ENCODE results near the gene CCNJ. TPM values are rescaled to one million over a fixed set of nuclear protein-coding genes. Genes with fewer than 3 reads are reported as not detected.

CCNJ gene
- total and polyA plus RNA-seq, 9 of the 15 experiments (the other 6 are each of a cell fraction or from before 2014, with no cell fraction given): 0.69 to 15.7 (median 9.2) TPM

- TF ChIP-seq JUN (IDR thresholded peaks at IDR 0.05; ENCODE audit: borderline replicate concordance, low read depth, low read length) (no peak), JUN (CRISPR knock-in tag; IDR thresholded peaks at IDR 0.05; ENCODE audit: borderline replicate concordance) (no peak), ARID2 (IDR thresholded peaks at IDR 0.05) (no peak), ZNF655 (CRISPR knock-in tag; IDR thresholded peaks at IDR 0.05) (no peak), HDAC8 (tag; IDR thresholded peaks at IDR 0.05) (no peak), CBX2 (IDR thresholded peaks at IDR 0.05; ENCODE audit: insufficient read depth, low read length, poor library complexity, severe bottlenecking) (no peak), ZNF511 (CRISPR knock-in tag; IDR thresholded peaks at IDR 0.05) (peak; percentile 57; the same call in 1 of the 2 replicates), DMBX1 (CRISPR knock-in tag; IDR thresholded peaks at IDR 0.05; ENCODE audit: borderline replicate concordance) (no peak), ZC3H8 (IDR thresholded peaks at IDR 0.05) (no peak), ATF7 (IDR thresholded peaks at IDR 0.05) (peak; percentile 36; the same call in 1 of the 2 replicates), ZBTB1 (CRISPR knock-in tag; IDR thresholded peaks at IDR 0.05; ENCODE audit: borderline replicate concordance, low read depth) (0 out of 2 replicates have a peak, but pooled peaks have one; percentile 7)
- TF ChIP-seq, protein P1, sequence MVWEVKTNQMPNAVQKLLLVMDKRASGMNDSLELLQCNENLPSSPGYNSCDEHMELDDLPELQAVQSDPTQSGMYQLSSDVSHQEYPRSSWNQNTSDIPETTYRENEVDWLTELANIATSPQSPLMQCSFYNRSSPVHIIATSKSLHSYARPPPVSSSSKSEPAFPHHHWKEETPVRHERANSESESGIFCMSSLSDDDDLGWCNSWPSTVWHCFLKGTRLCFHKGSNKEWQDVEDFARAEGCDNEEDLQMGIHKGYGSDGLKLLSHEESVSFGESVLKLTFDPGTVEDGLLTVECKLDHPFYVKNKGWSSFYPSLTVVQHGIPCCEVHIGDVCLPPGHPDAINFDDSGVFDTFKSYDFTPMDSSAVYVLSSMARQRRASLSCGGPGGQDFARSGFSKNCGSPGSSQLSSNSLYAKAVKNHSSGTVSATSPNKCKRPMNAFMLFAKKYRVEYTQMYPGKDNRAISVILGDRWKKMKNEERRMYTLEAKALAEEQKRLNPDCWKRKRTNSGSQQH (CRISPR knock-in tag; IDR thresholded peaks at IDR 0.05): no peak
- TF ChIP-seq, protein P2, sequence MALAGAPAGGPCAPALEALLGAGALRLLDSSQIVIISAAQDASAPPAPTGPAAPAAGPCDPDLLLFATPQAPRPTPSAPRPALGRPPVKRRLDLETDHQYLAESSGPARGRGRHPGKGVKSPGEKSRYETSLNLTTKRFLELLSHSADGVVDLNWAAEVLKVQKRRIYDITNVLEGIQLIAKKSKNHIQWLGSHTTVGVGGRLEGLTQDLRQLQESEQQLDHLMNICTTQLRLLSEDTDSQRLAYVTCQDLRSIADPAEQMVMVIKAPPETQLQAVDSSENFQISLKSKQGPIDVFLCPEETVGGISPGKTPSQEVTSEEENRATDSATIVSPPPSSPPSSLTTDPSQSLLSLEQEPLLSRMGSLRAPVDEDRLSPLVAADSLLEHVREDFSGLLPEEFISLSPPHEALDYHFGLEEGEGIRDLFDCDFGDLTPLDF (CRISPR knock-in tag; IDR thresholded peaks at IDR 0.05): peak; percentile 75; the same call in 1 of the 2 replicates
- TF ChIP-seq, protein P3, sequence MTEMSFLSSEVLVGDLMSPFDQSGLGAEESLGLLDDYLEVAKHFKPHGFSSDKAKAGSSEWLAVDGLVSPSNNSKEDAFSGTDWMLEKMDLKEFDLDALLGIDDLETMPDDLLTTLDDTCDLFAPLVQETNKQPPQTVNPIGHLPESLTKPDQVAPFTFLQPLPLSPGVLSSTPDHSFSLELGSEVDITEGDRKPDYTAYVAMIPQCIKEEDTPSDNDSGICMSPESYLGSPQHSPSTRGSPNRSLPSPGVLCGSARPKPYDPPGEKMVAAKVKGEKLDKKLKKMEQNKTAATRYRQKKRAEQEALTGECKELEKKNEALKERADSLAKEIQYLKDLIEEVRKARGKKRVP (CRISPR knock-in tag; IDR thresholded peaks at IDR 0.05): no peak
- TF ChIP-seq, protein P4, sequence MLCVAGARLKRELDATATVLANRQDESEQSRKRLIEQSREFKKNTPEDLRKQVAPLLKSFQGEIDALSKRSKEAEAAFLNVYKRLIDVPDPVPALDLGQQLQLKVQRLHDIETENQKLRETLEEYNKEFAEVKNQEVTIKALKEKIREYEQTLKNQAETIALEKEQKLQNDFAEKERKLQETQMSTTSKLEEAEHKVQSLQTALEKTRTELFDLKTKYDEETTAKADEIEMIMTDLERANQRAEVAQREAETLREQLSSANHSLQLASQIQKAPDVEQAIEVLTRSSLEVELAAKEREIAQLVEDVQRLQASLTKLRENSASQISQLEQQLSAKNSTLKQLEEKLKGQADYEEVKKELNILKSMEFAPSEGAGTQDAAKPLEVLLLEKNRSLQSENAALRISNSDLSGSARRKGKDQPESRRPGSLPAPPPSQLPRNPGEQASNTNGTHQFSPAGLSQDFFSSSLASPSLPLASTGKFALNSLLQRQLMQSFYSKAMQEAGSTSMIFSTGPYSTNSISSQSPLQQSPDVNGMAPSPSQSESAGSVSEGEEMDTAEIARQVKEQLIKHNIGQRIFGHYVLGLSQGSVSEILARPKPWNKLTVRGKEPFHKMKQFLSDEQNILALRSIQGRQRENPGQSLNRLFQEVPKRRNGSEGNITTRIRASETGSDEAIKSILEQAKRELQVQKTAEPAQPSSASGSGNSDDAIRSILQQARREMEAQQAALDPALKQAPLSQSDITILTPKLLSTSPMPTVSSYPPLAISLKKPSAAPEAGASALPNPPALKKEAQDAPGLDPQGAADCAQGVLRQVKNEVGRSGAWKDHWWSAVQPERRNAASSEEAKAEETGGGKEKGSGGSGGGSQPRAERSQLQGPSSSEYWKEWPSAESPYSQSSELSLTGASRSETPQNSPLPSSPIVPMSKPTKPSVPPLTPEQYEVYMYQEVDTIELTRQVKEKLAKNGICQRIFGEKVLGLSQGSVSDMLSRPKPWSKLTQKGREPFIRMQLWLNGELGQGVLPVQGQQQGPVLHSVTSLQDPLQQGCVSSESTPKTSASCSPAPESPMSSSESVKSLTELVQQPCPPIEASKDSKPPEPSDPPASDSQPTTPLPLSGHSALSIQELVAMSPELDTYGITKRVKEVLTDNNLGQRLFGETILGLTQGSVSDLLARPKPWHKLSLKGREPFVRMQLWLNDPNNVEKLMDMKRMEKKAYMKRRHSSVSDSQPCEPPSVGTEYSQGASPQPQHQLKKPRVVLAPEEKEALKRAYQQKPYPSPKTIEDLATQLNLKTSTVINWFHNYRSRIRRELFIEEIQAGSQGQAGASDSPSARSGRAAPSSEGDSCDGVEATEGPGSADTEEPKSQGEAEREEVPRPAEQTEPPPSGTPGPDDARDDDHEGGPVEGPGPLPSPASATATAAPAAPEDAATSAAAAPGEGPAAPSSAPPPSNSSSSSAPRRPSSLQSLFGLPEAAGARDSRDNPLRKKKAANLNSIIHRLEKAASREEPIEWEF (CRISPR knock-in tag; IDR thresholded peaks at IDR 0.05): no peak
Measured at GRCh38 chr10:96043033-96043892, at the start of gene CCNJ (continued).

Measured in K562 (cell line).